HG02981 (cell line): ENCODE measurements around the gene TRDN.
"Not testable (repeated sequence)": the region's sequence is repeated elsewhere in the genome, so short reads cannot be mapped to it uniquely, and the experiment has no call there.

Source experiments
- ATAC-seq: cut with Tn5 transposase; IDR thresholded peaks from one replicate; pipeline ENCODE4 v1.9.1; 2021; ENCODE audit warnings: mild to moderate bottlenecking, moderate library complexity; ENCODE audit not compliant: unreplicated experiment

The TRDN gene

DNA sequence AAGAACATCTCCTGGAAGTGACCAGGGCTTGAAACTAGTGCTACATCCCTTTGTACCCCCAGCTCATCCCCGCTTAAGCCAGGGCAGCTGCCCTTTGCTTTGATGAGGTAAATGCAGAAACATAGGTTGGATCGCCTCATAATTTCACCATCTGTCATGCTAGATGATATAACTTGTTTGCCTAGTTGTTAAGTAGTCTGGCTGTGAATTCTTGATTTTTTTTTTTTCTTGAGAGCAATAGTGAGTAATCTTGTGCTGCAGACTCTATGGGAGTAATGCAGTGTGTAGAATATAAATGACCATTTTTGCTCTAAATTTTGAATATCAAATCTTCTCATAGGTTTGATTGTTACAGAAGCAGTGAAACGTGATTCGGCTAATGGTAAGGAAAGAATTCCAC lies 4.1 kb downstream of the TRDN start:
- ATAC-seq: no peak

DNA sequence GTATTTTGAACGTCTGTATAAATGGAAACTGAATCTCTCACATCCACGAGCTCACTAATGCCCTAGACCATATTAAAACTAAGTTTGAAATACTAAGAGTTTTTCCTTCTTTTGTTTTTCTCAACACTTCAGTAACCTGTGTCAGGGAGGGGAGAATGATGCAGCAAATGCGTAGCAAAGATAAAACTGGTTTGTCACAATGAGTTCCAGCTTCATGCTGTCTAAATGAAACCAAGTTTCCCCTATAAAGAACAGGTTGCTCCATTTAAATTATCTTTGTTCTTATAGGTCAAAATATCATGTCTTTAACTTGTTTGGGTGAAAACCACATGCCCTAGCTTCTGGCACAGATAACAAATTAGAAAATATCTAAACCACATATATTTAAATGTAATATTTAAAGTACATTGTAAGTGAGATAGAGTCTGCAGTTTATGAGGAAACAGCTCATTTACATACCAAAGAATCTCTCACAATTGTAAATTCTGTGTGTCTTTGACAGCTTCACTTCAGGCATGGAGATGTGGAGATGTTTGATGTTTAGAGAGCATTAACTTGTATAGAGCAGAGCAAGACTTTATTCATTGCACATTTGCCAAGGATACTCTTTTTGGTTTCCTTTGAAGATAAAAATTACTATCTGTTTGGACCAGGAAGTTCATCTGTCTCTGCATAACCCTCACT lies 7.3 kb downstream of the TRDN start:
- ATAC-seq: no peak

DNA sequence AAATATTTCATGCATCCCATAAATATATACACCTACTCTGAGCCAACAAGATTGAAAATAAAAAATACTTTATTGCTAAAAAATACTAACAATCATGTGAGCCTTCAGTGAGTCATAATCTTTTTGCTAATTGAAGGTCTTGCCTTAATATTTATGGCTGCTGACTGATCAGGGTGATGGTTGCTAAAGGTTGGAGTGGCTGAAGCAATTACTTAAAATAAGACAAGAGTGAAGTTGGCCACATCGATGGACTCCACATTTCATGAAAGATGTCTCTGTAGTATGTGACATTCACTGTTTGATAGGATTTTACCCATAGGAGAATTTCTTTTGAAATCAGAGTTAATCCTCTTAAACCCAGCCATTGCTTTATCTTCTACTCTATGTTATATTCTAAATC lies 11.1 kb downstream of the TRDN start:
- no peak for ATAC-seq

GRCh38 chr6:123622780-123623179 lies 14.0 kb downstream of the TRDN start:
- no peak for ATAC-seq

- no peak for ATAC-seq
Measured at GRCh38 chr6:123619156-123619555, 17.6 kb downstream of the TRDN start.

DNA sequence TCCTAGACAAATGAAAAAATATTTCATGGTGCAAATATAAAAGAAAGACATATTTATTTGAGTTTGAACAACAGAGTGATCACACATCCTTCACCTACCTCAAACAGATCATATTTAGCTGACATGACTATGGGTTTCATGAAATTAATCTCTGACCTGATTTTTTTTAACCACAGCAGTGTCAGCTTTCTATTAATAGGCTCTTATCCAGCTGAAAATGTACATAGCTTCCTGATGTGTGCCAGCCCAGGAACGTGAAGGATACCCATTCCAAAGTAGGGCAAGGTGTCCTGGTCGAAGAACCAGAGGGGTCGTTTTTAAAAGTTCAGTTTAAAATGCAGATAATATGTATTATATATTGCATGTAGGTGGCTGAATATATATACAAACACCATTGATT lies 19.8 kb downstream of the TRDN start:
- no peak for ATAC-seq

- no peak for ATAC-seq
Measured at GRCh38 chr6:123616016-123616415, 20.7 kb downstream of the TRDN start.

- no peak for ATAC-seq
Measured at GRCh38 chr6:123610779-123611178, 26.0 kb downstream of the TRDN start.

GRCh38 chr6:123604067-123604466 lies 32.7 kb downstream of the TRDN start:
- ATAC-seq: no peak

DNA sequence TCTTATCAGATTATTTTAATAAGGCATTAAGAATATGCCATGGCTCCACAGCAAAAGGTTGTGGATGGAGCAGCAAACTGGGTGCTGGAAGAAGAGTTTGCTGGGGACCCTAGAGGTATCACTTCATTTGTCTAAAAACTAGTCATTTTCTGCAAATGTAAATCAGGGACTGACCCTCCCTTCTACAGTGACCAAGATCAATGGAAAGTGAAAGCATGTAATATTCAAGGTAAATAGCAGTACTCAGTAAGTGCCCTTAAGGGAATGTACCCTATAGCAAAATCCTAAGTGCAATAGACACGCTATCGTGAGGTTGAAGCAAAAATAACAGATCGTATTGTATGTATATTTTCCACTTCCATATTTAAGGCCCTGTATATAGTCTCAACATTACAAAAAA lies 38.7 kb downstream of the TRDN start:
- no peak for ATAC-seq

GRCh38 chr6:123594776-123595175 lies 42.0 kb downstream of the TRDN start:
- ATAC-seq: no peak

GRCh38 chr6:123592426-123592825 lies 44.3 kb downstream of the TRDN start:
- ATAC-seq: no peak

DNA sequence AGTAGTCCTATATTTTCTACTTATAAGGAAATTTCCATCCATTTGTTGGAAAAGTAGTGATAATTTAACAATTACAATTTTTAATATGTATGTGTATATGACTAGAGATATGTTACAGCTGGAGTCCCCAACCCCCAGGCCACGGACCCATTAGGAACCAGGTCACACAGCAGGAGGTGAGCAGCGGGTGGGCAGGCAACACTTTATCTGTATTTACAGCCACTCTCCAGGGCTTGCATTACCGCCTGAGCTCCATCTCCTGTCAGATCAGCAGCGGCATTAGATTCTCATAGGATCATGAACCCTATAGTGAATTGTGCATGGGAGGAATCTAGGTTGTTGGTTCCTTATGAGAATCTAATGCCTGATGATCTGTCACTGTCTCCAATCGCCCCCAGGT lies 46.8 kb downstream of the TRDN start:
- no peak for ATAC-seq

DNA sequence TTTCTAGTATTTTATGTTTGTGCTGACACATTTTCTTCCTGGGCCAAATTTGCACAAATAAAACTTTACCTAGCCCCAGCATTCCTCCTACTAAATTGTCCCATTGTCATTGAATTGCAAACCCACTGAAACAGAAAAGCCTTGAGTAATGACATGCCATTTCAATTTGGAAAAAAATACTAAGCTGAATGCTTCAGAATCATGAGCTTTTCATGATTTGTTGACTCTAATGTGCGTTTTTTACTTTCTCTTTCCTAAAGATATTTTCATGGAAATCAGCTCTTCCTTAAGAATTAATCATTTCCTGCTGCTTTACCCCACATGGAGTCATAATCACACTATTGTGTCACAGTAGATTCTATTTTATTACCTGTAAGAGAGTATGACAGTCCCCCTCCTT lies 47.4 kb downstream of the TRDN start:
- no peak for ATAC-seq

DNA sequence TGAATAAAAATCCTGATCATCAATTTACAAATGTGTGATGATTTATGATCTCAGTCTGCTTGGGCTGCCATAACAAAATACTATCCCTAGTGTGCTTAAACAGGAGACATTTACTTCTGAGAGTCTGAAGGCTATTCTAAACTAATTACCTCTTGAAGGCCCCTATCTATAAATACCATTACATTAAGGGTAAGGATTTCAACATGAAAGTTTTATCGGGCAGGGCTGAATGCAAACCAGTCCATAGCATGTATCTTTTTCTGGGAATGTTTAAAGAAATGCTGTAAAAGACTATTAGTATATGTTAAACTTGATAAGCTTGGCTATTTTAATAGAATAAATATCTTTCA lies 48.2 kb downstream of the TRDN start:
- no peak for ATAC-seq

DNA sequence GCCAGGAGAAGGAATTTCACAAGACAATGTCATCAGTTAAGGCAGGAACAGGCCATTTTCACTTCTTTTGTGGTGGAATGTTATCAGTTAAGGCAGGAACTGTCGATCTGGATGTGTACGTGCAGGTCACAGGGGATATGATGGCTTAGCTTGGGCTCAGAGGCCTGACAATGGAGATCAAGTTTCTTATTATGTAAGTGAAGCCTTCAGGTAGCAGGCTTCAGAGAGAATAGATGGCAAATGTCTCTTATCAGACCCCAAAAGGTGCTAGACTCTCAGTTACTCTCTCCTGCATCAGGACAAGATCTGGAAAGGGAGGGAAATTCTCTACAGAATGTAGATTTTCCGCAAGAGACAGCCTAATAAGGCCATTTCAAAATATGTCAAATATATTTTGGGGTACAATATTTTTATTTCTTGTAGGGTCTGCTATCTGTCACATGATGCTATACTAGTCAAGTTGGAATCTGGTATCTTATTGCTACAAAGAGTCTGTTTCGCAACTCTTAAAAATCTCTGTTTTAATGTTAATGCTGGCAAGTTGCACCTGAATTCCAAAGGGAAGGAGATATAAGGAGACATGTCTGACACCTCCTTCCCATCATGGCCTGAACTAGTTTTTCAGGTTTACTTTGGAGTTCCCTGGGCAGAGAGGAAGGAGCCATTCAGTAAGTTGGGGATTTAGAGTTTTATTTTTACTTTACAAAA lies 48.8 kb downstream of the TRDN start:
- ATAC-seq: no peak

DNA sequence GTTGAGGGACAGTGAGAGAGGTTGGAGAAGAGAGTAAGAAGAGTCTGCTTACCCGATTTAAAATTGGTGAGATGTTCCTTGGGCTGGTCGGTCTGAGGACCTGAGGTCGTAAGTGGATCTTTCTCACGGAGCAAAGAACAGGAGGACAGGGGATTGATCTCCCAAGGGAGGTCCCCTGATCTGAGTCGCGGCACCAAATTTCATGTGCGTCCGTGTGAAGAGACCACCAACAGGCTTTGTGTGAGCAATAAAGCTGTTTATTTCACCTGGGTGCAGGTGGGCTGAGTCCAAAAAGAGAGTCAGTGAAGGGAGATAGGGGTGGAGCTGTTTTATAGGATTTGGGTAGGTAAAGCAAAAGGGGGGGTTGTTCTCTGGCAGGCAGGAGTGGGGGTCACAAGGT lies 49.3 kb downstream of the TRDN start:
- not testable (repeated sequence) for ATAC-seq

DNA sequence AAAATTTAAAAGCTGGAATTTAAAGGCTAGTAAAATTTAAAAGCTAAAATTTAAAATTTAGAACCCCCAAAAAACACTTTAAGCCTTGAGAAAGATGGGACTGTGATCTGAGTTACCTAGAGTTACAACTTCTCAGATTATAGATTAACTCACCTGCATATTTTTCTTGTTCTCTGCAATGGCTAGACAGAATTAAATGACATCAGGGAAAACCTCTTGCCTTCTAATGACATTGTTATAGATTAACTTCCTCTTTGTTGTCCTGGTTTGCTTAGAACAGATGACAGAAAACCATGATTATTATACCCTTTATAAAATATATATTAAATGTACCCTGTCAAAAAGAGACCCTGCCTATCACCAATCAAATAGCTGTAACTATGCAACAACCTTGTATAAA lies 56.4 kb downstream of the TRDN start:
- no peak for ATAC-seq

DNA sequence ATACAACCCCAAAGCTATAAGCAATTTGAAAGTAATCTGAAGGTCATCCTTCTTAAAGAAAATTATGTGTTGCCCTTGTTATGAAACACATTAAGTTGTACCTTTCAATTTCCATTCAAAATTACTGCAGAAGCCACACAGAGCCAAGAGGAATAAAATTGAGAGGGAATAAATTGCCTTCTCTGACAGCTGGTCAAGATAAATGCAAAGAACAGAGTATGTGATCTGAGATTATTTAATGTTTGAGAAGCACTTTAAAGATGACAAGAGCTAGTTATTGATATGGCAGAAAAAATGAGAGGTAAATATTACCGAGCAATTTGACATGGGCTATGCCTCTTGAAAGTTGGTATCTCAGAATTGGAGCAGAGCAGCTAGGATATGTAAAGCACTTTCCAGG lies 61.6 kb downstream of the TRDN start:
- ATAC-seq: no peak

DNA sequence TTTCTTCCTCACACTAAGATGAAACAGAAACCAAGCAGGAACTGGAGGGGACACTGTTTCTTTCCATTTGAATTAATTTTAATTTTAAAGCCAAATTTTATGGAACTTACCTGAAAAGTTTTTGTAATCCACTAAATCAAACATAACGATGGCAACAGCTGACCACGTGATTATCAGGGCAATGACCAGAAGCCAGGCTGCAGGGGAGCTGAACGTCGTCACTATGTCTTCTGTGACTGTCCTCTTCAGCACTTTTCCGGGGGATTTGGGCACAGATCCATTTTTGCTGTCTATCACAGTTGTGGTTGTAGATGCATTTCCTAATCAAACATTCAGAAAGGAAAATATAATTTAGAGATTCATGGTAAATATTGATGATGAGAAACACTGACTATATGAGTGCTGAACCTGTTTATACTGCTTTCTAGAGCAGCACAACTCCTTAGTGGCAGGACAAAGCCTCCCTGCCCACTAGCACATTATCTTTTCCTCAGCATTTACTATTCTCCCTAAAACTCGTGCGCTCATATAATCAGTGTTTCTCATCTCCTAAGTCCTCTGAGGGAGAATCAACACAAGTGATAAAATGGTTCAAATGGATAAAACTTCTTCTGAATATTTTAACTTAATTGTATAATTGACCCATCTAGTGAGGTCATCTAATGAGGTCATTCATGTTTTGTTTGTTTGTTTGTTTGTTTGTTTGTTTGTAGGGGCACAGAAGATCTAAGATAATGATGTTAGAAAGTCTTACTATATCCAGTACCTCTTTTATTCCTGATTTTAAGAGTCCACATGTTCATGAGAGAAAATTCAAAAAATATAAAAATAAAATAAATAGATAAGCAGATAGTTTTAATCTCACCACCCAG lies 65.7 kb downstream of the TRDN start:
- ATAC-seq: no peak

GRCh38 chr6:123569575-123569974 lies 67.2 kb downstream of the TRDN start:
- no peak for ATAC-seq

DNA sequence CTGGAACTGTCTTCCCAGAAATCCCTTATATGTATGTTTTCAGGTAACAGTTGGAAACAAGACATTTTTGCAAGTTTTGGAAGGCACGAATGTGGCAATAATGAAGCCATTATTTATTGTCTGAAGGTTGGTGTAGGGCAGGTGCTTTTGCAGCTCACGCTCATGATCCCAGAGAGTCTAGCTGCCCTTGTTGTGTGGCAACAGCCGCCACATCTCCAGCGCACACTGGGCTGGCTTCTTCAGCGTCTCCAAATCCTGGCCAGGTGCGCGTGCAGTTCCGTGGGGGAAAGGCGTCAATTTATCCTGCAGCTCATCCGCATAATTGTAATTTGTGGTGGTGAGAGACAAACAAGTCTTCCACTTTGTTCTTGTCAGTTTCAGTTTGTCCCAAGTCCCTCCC lies 71.2 kb downstream of the TRDN start:
- no peak for ATAC-seq
